Amniotic stem cell (primary cell): ENCODE results near the gene COL25A1.

ENCODE experiments used
- DNase-seq: peaks from one replicate; lab custom pipeline; 2025; lab: John Stamatoyannopoulos, UW

Gene COL25A1

DNA sequence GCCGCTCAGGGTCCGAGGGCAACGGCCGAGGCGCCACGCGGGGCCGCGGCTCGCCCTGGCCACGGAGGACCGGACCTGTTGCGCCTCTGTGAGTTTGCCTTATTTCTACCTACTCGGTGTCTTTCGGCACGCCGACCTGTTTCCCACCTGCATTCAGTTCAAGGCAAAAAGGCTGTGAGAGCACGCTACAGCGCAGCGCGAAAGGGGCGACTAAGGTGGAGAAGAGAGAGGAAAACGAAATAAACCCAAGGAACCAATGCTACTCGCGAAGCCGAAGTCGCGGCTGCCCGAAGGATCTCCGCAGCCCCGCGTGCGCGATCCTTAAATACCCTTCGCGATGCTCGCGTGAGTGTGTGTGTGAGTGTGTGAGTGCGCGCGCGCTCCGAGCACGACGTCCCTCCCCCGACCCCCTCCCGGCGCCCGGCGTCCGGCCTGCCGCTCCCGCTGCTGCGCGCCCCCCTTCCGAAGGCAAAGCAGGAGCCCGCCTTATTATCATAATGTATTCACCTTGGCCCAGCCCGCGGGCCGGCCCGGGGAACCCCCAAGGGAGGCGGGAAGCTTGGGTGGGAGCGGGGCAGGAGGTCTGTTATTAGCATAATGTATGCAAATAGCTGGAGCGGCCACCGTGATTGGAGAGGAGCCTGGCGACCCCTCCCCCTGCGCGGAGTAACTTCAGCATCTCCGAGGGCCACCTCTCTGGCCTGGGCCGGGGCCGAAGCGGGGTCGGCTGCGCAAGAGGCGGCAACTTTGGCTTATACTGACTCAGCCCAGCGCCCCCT is at the start of gene COL25A1:
Gene COL25A1, minus strand, starts transcription at position 298 of the 779 bp plus-strand sequence.
- DNase-seq: no peak

DNA sequence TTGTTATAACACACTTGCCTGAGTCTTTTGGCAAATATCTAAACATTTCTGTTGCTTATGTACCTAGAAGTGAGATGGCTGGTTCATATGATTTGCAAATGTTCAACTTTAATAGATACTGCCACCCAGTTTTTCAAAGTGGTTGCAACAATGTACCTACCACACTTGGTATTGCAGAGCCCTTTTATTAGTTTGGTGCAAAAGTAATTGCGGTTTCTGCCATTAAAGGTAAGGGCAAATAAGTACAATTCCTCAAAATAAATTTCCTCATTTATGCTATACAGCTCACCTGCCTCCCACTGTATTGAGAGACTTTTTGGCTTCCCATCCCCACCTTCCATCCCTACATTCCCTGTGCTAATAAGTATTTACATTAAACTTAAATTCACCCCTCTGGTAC is 47.7 kb upstream of the COL25A1 start:
- DNase-seq: no peak

DNA sequence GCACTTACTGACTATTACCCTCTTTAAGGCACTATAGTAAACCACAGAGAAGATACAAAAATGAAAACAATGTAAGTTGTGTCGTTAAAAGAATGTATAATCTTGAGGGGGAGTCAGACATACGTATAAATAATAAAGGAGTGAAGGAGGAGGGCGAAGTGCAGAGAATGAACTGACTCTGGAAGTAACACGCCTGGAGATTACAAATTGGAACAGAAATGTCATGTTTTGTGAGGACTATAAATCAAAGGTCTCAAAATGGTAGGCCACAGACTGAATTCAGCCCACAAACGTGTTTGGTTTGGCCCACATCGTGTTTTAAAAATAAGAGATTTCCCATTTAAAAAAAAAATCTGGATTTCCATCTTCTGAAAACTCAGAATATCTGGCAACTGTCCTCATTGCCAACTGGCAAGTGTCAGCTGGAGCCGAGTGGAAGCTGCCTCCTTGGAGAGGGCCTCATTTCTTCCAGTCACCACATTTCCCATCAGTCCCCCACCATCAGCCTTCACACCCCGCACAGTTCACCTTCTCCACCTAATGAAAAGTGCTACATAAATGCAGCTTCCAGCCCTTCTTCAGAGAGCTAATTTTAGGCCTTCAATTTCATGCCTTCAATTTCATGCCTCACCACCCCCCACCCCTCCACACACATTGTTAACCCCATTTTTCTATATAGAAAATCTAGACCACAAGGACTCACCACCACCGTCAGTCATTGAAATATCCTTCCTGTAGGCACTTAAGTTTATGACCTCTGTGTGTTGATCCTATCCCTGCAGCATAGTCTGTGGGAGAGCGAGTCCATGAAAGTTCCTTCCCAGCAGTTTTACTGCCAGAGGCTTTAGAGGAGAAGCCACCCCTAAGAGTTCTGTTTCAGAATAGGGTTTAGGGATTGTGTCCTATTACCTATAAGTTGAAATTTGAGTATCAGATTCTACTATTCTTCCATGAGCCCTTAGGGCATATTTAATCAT is 32.0 kb upstream of the COL25A1 start:
- DNase-seq: no peak

DNA sequence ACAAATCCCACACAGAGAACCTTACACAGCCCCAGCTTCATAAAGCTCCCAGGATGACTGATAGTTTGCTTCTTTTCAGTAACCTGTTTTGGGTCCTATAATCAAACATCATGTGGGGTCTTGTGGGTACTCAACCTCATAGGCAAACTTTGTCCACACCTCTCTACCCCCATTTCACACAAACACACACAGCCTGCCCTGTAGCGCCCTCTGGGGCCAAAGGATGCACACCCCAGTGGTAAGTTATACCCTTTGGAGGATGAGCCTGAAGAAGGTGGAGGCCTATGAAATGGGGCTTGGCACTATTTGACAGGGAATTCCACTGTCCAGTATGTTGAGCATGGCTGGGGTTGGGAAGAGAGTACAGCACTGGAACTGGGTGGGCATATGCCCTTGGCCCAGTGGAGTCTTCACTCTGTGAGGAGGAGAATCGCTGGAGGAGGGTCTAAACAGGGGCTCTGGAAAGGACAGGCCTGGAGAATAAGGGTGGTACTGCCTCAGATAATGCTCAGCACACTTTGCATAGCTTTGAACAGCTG is 30.5 kb upstream of the COL25A1 start:
- no peak for DNase-seq

DNA sequence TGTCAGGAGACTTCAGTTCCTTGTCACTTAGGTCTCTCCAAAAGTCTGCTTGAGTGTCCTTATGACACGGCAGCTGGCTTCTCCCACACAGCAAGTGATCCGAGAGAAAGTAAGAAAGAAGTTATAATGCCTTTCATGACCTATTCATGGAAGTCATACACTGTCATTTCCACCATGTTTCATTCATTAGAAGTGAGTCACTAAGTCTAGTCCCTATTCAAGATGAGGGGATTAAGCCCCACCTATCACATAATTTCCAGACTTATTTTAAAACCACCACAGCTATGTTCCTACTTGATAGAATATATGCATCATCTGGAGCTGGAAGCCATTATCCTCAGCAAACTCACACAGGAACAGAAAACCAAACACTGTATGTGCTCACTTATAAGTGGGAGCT is 25.2 kb upstream of the COL25A1 start:
- no peak for DNase-seq

DNA sequence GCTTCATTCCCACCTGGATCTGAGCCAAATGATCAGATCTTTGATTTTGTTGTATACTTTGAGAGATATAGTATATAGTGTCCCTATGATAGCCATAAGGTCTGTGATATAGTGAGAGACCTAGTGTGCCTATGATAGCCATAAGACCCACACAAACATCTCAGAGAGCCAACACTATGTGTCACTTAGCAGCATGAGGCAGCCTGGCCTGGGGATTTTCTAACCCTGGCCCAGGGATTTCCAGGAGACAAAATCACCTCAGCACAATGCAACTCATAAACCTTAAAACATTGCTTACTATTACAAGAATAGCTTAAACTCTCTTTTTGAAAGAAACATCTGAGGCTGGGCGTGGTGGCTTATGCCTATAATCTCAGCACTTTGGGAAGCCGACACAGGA is 23.2 kb upstream of the COL25A1 start:
- no peak for DNase-seq

DNA sequence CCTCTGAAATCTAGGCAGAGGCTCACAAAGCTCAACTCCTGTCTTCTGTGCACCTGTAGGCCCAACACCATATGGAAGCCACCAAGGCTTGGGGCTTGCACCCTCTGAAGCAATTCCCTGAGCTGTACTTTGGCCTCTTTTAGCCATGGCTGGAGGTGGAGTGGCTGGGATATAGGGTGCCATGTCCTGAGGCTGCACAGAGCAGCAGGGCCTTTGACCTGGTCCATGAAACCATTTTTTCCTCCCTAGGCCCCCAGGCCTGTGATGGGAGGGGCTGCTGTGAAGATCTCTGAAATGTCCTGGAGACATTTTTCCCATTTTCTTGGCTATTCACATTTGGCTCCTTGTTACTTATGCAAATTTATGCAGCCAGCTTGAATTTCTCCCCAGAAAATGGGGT is 20.9 kb upstream of the COL25A1 start:
- no peak for DNase-seq

DNA sequence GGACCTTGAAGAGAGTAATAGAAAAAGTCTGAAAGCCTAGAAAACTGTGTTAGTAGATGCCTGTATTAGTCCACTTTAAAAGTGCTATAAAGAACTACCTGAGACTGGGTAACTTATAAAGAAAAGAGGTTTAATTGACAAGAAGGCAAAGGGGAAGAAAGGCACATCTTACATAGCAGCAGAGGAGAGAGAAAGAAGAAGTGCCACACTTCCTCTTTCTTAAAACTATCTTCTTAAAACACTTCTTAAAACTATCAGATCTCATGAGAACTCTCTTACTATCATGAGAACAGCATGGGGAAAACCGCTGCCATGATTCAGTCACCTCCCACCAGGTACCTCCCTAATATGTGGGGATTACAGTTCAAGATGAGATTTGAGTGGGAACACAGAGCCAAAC is 18.8 kb upstream of the COL25A1 start:
- no peak for DNase-seq

DNA sequence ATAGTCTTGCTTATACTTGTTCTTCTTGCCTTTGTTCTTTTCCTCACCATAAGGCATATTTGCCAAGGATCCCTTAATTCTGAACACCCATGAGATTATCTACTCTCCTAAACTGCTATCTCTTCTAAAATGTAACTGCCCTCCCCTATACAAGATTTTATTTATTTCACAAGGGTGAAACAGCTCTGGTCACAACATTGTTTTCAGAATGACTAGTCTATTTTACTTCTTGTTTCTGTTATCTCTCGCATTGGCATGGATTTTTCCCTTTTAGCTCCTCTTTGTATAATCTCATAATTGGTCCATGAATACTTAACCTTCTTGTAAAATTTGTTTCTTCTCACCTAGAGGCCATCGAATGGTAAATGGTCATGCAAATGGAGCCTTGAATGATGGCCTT is 17.2 kb upstream of the COL25A1 start:
- DNase-seq: no peak

DNA sequence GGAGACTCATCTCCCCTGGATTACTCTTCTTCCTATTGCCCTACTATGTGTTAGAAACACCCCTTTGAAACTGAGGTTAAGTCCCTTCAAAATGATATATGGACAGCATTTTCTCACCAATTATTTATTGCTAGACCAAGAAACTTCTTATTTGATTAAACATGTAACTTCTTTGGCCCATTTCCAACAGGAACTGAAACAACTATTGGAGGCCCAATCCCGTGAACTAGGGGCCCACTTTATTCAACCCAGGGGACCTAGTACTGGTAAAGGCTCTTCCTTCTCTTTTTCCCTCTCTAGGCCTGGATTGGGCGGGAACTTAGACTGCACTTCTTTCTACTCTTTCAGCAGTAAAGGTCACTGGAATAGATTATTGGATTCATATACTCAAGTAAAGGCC is 16.7 kb upstream of the COL25A1 start:
- DNase-seq: no peak

DNA sequence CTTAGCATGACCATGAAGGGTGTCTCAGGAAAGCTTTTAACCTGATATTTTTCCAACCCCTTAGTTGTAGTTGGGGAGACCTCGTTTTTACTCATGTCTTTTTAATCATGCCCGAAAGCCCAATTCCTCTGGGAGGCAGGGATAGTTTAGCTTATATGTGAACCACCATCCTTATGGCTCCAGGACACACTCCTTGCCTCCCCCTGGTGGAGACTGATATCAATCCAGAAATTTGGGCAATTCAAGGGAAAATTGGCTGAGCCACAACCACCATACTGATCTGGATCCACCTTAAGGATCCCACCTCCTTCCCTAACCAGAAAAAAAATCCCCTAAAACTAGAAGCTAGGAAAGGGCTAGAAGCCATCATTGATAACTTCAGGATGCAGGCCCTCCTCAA is 13.4 kb upstream of the COL25A1 start:
- no peak for DNase-seq

DNA sequence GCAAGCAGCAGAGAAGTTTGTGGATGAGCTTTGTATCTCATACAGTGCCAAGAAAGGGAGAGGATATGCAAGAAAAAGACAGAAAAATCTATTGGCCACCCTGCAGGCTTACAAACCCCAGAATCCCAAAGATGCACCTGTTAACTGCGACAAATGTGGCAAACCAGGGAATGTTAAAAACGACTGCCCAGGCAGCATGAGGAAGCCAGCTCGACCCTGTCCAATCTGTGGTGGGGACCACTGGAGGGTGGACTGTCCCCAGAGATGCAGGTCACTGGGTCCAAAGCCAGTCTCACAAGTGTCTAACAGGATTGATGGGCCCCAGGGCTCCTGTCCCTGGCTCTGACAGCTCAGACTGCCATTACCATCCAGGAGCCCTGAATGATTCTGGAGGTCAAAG is 12.9 kb upstream of the COL25A1 start:
- no peak for DNase-seq

DNA sequence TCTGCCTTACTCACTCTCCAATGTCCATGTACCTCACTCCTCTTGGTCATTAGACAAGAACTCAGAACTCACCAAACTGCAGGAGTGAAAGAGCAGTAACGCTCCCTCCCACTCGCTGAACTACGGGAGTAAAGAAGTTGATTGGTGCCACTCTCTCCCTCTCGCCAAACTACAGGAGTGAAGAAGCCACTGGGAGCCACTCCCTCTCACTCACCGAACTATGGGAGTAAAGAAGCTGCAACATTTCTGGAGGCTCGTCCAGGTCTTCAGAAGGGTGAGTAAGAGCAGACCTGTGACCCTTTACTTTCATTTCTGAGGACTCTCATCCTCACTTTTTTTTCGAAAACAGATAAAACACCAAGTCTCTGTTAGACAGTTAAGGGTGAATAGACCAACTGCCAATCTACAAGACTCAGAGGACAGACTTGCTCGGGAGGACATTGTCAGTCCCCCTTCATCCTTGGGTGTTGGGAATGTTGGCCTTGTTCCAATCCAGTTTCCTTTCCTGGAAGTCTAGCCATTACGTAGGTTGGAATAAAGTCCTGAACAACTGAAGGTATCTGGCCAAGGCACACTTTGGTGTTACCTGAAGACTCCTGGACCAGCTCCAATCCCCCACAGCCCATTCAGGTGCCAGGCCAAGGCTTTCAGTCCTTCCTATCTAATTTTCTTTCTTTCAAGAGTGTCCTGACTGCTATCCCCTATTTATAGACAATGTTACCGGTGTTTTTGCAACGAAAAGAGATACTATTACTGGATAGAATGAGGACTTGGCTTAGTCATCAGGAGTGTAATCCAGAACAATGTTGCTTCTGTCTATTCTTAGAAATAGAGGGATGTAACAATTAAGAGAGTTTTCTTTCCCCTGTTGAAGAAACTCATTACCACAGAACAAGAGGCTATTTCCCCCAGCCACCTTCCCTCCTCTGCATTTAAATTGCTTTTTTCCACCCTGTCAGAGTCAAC is 11.0 kb upstream of the COL25A1 start:
- DNase-seq: no peak

DNA sequence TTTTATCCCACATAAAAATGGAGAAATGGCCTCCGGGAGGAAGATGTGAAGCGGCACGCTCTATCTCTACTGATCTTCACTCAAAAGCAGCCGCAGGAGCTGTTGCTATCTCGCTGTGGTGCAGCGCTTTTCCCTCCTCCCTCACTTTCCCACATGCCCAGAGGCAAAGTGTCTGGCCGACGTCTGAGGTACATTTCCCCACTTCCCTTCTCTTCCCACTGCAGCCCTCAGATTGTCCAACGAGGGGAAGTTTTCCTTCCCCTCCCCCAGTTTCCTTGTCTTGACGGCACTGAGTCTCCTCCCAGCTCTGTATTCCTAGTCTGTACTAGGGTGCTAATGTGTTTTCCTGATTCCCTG is 660 bp upstream of the COL25A1 start:
- DNase-seq: no peak

DNA sequence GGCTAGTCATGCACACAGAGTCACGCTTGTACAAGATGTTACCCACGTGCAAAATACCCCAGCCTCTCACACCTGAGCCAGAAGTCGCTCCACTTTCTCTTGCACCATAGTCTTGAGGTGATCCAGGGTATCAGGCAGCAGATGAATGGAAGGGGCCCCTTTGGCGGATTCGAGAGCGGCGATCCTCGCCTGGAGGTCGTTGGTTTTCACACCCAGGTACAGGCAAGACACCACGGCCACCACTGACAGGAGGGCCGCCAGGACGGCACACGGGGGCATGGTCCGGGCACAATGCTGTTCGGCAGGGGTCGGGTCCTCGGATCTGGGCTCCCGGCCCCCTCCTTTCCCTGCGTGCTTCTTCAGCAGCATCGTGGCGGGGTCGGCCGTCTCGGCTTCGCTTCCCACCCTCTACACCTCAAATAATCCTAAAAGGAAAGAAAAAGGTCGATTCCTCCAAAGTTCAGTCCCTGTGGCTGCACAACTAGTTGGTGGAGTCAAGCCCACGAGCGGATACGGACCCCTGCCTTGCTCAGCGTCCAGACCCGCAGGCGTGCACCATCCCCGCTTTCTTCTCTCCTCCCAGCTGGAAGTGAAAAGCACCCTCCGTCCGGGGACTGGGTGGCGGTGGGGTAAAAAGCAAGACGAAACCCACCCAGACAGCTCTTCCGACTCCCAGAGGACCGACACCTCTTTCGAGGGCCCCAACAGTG is 652 bp downstream of the COL25A1 start:
- no peak for DNase-seq

DNA sequence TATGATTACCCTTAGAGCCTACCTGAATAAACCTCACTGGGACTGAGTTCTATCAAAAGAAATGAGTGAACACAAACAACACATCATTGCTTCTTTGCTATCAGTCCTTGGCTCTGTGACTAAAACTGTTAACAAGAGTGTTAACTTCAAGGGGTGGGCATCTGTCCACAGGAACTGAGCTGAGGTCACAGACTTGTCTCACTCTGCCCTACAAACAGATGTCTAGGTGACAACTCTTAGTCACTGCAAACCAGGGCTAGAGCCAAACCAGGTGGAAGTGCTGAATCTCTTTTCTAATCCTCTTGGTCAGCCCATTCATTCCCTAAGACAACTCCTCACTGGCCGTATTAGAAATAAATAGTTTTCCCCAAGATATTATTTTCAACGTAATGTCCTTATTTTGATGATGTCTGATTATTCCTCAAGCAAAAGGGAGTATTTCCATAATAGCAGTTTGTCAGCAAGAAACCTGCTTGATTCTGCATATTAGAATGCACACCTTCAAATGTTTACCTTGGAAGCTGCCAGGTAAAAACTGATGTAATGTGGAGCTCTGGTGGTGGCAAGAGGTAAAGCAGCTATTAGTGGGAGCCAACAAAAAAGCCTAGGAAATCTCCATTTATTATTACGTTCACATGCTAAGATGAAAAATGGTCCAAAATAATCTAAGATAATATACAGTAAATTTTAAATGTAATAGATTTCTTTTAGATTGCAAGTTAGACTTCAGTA is 4.0 kb downstream of the COL25A1 start:
- DNase-seq: no peak

DNA sequence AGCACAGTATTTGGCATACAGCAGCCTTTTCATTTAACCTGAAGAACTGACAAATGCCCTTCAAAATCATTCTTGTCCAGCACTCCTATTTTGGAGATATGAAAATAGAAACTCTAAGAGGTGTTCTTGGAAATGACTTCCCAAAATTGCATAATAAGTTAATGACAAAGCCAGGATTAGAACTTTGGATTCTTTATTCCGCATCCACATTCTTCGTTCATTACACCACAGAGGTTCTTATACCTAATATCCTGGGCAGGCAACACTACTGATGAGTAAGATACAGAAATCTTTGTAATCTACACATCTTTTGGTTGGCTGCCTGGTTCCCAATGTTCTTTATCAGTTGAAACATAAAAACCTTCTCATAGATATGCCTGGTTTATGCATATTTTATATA is 5.9 kb downstream of the COL25A1 start:
- no peak for DNase-seq

DNA sequence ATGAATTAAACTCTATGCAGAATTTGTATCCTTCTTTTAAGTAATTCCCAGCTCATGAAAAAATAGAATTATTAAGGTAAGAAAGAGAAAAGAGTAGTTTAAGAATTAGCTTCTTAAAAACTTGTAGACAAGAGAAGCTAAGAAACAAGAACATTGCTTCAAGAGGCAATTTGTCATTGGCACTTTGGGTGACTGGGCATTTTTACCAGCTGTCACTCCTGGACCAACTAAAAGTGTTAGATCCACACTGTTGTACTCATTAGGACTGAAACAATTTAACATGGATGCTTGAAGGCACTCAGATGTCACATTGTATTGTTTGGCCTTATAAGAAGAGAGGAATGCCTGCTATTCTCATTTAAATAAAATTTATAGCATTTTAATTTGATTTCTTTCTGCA is 7.4 kb downstream of the COL25A1 start:
- DNase-seq: no peak

DNA sequence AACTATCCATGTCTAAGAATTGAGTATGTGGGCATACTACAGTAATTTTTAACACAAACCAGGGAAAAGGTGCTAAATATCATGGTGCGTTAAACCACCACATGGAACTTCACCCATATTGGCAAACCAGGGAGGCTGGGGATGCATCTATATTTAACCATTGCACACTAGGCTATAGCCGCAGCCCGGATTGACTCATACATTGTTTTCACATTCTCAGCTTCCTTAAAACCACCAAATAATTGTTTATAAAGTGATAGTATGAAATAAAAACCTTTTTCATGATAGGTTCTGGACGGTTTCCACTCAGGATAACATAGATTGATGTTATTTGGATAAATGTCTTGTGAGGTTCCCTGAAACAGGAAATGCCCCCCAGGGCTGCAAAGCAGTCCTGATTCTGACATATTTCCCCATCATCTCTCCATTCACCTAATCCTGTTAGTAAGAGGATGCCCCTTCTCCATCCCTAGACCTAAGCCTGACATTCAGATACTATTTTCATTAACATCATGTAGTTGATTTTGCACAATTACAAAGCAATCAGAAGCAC is 7.9 kb downstream of the COL25A1 start:
- DNase-seq: no peak

DNA sequence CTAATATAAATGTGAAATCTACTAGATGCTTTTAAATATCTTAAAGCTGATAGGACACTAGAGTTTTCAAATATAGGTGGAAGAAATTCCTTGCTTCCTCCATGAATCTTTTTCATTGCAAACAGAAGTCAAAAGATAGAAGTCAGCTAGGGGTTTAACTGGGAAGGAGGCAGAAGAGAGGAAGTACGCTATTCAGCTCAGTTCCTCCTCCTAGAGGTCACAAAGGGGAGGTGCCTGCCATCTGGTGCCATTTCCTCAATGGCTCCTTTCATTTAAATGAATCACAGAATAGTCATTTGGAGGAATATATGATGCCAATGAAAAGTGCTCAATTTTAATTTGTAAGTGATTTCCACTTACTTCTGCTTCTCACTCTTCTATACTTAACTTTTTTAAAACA is 8.5 kb downstream of the COL25A1 start:
- DNase-seq: no peak
